Peyer's patch (tissue), 4 donors: ENCODE measurements around the gene TXLNG. TPM values are rescaled to one million over a fixed set of nuclear protein-coding genes. Genes with fewer than 3 reads are reported as not detected.
A peak's percentile ranks its signal among the peaks of the same experiment; 100 is the strongest.

Source experiments
- DNase-seq, 3 donors: peaks; one replicate each; pipeline ENCODE4 v3.0.0-alpha.2; 2017 to 2019
- H3K27ac ChIP-seq, 4 donors: fragments of 200-600 bp; sonication (generic); one replicate each; pipeline ENCODE4 v1.5.1; 2016 to 2019
- H3K27me3 ChIP-seq, 2 donors: fragments of 200-600 bp; sonication (generic); one replicate each; pipeline ENCODE4 v1.5.1; 2019
- H3K36me3 ChIP-seq, 3 donors: fragments of 200-600 bp; sonication (generic); one replicate each; pipeline ENCODE4 v1.5.1; 2016 to 2019
- H3K4me1 ChIP-seq, 4 donors: fragments of 200-600 bp; sonication (generic); one replicate each; pipeline ENCODE4 v1.5.1; 2016 to 2019
- H3K4me3 ChIP-seq, 4 donors: fragments of 200-600 bp; sonication (generic); 1 replicate in 3 of 4; 2 replicates in 1 of 4; pipeline ENCODE4 v1.5.1; 2016 to 2019; ENCODE audit warnings: mild to moderate bottlenecking in 1 of 4
- H3K9me3 ChIP-seq, 4 donors: fragments of 200-600 bp; sonication (generic); one replicate each; pipeline ENCODE4 v1.5.1; 2016 to 2019; ENCODE audit warnings: mild to moderate bottlenecking in 1 of 4
- POLR2A ChIP-seq, 2 donors: fragments of 450-650 bp; IDR thresholded peaks; one replicate each; pipeline ENCODE4 v1.5.1; 2017; ENCODE audit warnings: antibody characterized with exemption in 2 of 2, mild to moderate bottlenecking in 2 of 2, moderate library complexity in 2 of 2
- total RNA-seq, 4 donors: library from RNA; depleted of rRNA; stranded (reverse); fragments of >200 nt; gene quantifications; one replicate each; pipeline ENCODE4 v1.1.0, GENCODE V29; 2016
- TF ChIP-seq, protein P1 (sequence below), 6 experiments: fragments of 450-650 bp in 4 of 6; fragments of 200-600 bp in 2 of 6; sonication (generic) in 1 of 6; IDR thresholded peaks; one replicate each; pipeline ENCODE4 v1.5.1; 2017 to 2019; ENCODE audit warnings: antibody characterized with exemption in 6 of 6, mild to moderate bottlenecking in 3 of 6, moderate library complexity in 1 of 6

The TXLNG gene
- total RNA-seq, 4 donors from 2014 or later, result 8.9 to 20.6 (median 14.7) TPM

DNA sequence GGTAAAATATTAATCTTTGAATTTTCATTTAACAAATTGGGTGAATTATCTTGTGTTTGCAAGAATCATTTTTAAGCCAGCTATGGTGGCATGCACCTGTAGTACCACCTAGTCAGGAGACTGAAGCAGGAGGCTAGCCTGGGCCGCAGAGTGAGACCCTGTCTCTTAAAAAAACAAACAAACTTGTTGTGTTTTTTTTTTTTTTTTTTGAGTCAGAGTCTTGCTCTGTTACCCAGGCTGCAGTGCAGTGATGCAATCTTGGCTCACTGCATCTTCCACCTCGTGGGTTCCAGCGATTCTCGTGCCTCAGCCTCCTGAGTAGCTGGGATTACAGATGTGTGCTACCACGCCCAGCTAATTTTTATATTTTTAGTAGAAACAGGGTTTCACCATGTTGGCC, 2.2 kb downstream of the TXLNG start:
- H3K27me3 ChIP-seq, result no peaks in the 10 kb centered on the region
- no peak for TF ChIP-seq POLR2A (IDR thresholded peaks at IDR 0.05)
- TF ChIP-seq, protein P1, sequence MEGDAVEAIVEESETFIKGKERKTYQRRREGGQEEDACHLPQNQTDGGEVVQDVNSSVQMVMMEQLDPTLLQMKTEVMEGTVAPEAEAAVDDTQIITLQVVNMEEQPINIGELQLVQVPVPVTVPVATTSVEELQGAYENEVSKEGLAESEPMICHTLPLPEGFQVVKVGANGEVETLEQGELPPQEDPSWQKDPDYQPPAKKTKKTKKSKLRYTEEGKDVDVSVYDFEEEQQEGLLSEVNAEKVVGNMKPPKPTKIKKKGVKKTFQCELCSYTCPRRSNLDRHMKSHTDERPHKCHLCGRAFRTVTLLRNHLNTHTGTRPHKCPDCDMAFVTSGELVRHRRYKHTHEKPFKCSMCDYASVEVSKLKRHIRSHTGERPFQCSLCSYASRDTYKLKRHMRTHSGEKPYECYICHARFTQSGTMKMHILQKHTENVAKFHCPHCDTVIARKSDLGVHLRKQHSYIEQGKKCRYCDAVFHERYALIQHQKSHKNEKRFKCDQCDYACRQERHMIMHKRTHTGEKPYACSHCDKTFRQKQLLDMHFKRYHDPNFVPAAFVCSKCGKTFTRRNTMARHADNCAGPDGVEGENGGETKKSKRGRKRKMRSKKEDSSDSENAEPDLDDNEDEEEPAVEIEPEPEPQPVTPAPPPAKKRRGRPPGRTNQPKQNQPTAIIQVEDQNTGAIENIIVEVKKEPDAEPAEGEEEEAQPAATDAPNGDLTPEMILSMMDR (IDR thresholded peaks at IDR 0.05), result no peak
- H3K9me3 ChIP-seq, result no peaks in the 10 kb centered on the region
- DNase-seq, result no peak
- no peak overlapping the region for H3K4me3 ChIP-seq
- no peaks in the 10 kb centered on the region for H3K4me1 ChIP-seq
- no peak overlapping the region for H3K27ac ChIP-seq
- H3K36me3 ChIP-seq, result no peaks in the 10 kb centered on the region

DNA sequence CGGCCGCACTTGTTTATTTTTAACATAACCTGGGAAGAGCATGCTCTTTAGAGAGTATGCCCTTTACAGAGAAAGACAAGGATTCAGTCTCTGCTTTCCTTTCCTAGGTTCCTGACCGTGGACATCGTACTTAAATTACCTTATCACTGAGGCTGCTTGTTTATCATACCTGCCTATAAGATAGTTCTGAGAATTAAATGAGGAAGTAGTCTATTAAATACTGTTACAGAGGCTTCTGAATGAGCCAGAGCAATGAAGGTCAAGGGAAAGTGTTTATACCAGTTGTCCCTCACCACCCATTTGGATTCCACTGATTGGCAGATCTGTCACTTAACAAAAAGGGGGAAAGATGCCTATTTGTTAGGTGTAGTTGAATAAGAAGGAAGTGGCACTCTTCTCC, 10.0 kb downstream of the TXLNG start:
- Histone ChIP-seq H3K4me1 (no peaks in the 10 kb centered on the region), H3K4me3 (no peak overlapping the region), H3K27me3 (no peaks in the 10 kb centered on the region), H3K27ac (peak overlapping the region in 1 of 4 donors; percentile 26), H3K9me3 (no peaks in the 10 kb centered on the region), H3K36me3 (no peaks in the 10 kb centered on the region)
- TF ChIP-seq, protein P1 (IDR thresholded peaks at IDR 0.05), result no peak
- no peak for TF ChIP-seq POLR2A (IDR thresholded peaks at IDR 0.05)
- no peak for DNase-seq

DNA sequence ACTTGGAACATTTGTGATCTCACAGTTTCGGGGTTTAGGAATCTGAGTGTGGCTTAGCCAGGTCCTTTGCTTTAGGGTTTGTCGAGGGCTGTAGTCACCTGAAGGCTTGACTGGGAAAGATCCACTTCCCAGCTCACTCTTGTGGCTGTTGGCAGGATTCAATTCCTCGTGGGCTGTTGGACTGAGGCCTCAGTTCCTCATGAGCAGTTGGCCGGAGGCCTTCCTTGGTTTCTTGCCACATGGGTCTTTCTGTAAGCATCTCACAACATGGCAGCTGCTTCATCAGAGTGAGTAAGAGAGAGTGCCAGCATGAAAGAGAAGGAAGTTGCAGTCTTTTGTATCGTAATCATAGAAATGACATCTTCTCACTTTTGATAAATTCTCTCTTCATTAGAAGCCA, 11.1 kb downstream of the TXLNG start:
- Histone ChIP-seq H3K36me3 (no peaks in the 10 kb centered on the region), H3K4me1 (no peaks in the 10 kb centered on the region), H3K27me3 (no peaks in the 10 kb centered on the region), H3K27ac (no peak overlapping the region), H3K9me3 (no peaks in the 10 kb centered on the region), H3K4me3 (no peak overlapping the region)
- TF ChIP-seq POLR2A (IDR thresholded peaks at IDR 0.05), result no peak
- TF ChIP-seq, protein P1 (IDR thresholded peaks at IDR 0.05), result no peak
- DNase-seq, result no peak

DNA sequence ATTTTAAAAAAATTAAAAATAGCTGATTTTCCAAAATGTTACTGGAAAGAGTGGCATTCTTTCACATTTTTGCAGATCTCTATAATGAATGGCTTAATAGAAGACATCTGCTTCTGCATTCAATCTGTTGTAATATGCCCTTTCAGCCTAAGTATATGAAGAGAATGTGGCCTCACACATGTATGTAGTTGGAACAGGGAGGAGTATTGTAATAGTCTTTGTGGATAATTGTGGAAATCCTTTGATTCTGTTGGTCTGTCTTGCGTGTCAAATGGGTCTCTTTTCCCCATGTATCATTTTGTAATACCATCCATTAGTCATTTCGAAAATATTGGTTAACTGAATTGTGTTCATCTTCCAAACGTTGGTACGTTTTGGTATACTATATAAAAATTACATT, 11.6 kb downstream of the TXLNG start:
- H3K27me3 ChIP-seq, result no peaks in the 10 kb centered on the region

DNA sequence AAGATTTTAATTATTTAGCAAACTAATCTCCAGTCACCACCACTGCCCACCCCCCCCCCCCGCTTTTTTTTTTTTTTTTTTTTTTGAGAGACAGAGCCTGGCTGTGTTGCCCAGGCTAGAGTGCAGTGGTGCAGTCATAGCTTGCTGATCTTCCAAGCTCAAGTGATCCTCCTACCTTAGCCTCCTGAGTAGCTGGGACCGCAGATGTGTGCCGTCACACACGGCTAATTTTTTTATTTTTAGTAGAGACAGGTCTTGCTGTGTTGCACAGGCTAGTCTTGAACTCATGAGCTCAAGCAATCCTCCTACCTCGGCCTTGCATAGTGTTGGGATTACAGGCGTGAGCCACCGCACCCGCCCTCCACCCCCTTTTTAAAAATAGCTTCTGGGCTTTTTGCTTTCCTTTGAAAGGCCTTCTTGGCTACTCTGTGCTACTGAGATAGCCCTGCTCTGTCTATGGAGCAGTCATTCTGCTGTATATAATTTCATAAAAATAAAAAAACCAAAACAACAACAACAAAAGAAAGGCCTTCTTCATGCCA, 18.7 kb downstream of the TXLNG start:
- Histone ChIP-seq H3K4me1 (no peaks in the 10 kb centered on the region), H3K27me3 (no peaks in the 10 kb centered on the region), H3K27ac (no peak overlapping the region), H3K36me3 (no peaks in the 10 kb centered on the region), H3K9me3 (no peaks in the 10 kb centered on the region), H3K4me3 (no peak overlapping the region)
- no peak for DNase-seq
- TF ChIP-seq, protein P1 (IDR thresholded peaks at IDR 0.05), result no peak
- TF ChIP-seq POLR2A (IDR thresholded peaks at IDR 0.05), result no peak

More for the DNA sequence above, 11.6 kb downstream of the TXLNG start:
- no peak overlapping the region for H3K27ac ChIP-seq
- no peak overlapping the region for H3K4me3 ChIP-seq
- H3K4me1 ChIP-seq, result no peaks in the 10 kb centered on the region
- no peaks in the 10 kb centered on the region for H3K9me3 ChIP-seq
- DNase-seq, result no peak
- no peaks in the 10 kb centered on the region for H3K36me3 ChIP-seq
- TF ChIP-seq, protein P1 (IDR thresholded peaks at IDR 0.05), result no peak
- no peak for TF ChIP-seq POLR2A (IDR thresholded peaks at IDR 0.05)

DNA sequence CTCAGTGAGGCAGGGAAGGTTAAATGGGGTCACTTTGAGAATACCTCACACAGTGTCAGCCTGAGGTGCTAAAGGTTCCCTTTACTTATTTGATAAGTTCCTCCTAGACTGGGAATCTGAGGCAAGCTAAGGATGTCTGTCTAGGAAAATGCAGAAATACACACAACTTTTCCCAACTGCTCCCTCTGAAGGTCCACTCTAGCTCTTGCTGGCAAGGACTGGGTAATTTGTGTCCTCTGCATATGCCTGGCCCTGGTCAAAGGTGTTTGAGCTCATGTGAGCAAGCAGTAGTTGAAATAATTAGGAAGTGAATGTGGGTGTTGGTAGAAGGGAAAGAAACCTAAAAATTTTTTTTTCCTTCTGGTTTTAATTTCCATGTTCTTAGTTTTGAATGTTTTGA, 21.3 kb downstream of the TXLNG start:
- peak overlapping the region in 3 of 4 donors; percentile 22 to 55 (median 27) for H3K27ac ChIP-seq
- H3K4me3 ChIP-seq, result no peak overlapping the region
- no peak for DNase-seq
- H3K27me3 ChIP-seq, result no peaks in the 10 kb centered on the region
- TF ChIP-seq, protein P1 (IDR thresholded peaks at IDR 0.05), result peak in 2 of 6 experiments; percentile 7 to 34
- TF ChIP-seq POLR2A (IDR thresholded peaks at IDR 0.05), result no peak
- no peaks in the 10 kb centered on the region for H3K9me3 ChIP-seq
- H3K36me3 ChIP-seq, result no peaks in the 10 kb centered on the region
- H3K4me1 ChIP-seq, result no peaks in the 10 kb centered on the region
